Neural cell (in vitro differentiated cells): ENCODE measurements around the gene EEIG2.
"Not testable (repeated sequence)": the region's sequence is repeated elsewhere in the genome, so short reads cannot be mapped to it uniquely, and the experiment has no call there.

Source experiments
- EP300 ChIP-seq: fragments of 450-650 bp; conservative IDR thresholded peaks from 2 replicates; pipeline ENCODE4 v1.6.1; 2014; ENCODE audit warnings: antibody characterized with exemption, mild to moderate bottlenecking, moderate library complexity; ENCODE audit not compliant: poor library complexity, severe bottlenecking
- POLR2AphosphoS5 ChIP-seq: IDR thresholded peaks from 2 replicates; pipeline ENCODE4 v1.6.1; 2012
- RAD21 ChIP-seq: fragments of 450-650 bp; conservative IDR thresholded peaks from 2 replicates; pipeline ENCODE4 v1.6.1; 2014; ENCODE audit warnings: antibody characterized with exemption, mild to moderate bottlenecking, moderate library complexity
- SMC3 ChIP-seq: fragments of 450-650 bp; conservative IDR thresholded peaks from 2 replicates; pipeline ENCODE4 v1.6.1; 2014; ENCODE audit warnings: antibody characterized with exemption, mild to moderate bottlenecking, moderate library complexity; ENCODE audit not compliant: poor library complexity
- TF ChIP-seq, protein P1 (sequence below): fragments of 450-650 bp; IDR thresholded peaks from 2 replicates; pipeline ENCODE4 v1.5.1; 2014; ENCODE audit warnings: antibody characterized with exemption, mild to moderate bottlenecking, moderate library complexity; ENCODE audit not compliant: poor library complexity, severe bottlenecking
- TF ChIP-seq, protein P2 (sequence below): IDR thresholded peaks from 2 replicates; pipeline ENCODE4 v1.6.1; 2012; ENCODE audit warnings: borderline replicate concordance

DNA sequence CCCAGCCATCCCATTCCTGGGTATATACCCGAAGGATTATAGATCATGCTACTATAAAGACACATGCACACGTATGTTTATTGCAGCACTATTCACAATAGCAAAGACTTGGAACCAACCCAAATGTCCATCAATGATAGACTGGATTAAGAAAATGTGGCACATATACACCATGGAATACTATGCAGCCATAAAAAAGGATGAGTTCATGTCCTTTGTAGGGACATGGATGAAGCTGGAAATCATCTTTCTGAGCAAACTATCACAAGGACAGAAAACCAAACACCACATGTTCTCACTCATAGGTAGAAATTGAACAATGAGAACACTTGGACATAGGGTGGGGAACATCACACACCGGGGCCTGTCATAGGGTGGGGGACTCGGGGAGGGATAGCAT lies 12.4 kb upstream of the EEIG2 start:
- TF ChIP-seq, protein P1, sequence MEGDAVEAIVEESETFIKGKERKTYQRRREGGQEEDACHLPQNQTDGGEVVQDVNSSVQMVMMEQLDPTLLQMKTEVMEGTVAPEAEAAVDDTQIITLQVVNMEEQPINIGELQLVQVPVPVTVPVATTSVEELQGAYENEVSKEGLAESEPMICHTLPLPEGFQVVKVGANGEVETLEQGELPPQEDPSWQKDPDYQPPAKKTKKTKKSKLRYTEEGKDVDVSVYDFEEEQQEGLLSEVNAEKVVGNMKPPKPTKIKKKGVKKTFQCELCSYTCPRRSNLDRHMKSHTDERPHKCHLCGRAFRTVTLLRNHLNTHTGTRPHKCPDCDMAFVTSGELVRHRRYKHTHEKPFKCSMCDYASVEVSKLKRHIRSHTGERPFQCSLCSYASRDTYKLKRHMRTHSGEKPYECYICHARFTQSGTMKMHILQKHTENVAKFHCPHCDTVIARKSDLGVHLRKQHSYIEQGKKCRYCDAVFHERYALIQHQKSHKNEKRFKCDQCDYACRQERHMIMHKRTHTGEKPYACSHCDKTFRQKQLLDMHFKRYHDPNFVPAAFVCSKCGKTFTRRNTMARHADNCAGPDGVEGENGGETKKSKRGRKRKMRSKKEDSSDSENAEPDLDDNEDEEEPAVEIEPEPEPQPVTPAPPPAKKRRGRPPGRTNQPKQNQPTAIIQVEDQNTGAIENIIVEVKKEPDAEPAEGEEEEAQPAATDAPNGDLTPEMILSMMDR: not testable (repeated sequence)
- TF ChIP-seq, protein P2, sequence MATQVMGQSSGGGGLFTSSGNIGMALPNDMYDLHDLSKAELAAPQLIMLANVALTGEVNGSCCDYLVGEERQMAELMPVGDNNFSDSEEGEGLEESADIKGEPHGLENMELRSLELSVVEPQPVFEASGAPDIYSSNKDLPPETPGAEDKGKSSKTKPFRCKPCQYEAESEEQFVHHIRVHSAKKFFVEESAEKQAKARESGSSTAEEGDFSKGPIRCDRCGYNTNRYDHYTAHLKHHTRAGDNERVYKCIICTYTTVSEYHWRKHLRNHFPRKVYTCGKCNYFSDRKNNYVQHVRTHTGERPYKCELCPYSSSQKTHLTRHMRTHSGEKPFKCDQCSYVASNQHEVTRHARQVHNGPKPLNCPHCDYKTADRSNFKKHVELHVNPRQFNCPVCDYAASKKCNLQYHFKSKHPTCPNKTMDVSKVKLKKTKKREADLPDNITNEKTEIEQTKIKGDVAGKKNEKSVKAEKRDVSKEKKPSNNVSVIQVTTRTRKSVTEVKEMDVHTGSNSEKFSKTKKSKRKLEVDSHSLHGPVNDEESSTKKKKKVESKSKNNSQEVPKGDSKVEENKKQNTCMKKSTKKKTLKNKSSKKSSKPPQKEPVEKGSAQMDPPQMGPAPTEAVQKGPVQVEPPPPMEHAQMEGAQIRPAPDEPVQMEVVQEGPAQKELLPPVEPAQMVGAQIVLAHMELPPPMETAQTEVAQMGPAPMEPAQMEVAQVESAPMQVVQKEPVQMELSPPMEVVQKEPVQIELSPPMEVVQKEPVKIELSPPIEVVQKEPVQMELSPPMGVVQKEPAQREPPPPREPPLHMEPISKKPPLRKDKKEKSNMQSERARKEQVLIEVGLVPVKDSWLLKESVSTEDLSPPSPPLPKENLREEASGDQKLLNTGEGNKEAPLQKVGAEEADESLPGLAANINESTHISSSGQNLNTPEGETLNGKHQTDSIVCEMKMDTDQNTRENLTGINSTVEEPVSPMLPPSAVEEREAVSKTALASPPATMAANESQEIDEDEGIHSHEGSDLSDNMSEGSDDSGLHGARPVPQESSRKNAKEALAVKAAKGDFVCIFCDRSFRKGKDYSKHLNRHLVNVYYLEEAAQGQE: not testable (repeated sequence)
- not testable (repeated sequence) for TF ChIP-seq POLR2AphosphoS5, RAD21, EP300, SMC3
